Endothelial cell of umbilical vein (primary cell): ENCODE results near the gene AK5.

Source experiments
- EZH2 ChIP-seq: IDR thresholded peaks from 2 replicates; pipeline ENCODE4 v1.6.1; 2012; ENCODE audit warnings: borderline replicate concordance, low read depth, mild to moderate bottlenecking, moderate library complexity, low read length, inconsistent platforms; ENCODE audit not compliant: severe bottlenecking
- MYC ChIP-seq: IDR thresholded peaks from one replicate; pipeline ENCODE4 v1.6.1; 2011; ENCODE audit warnings: mild to moderate bottlenecking, low read depth, low read length
- POLR2A ChIP-seq: IDR thresholded peaks from 2 replicates; pipeline ENCODE4 v1.6.1; 2012; ENCODE audit warnings: low read depth, mild to moderate bottlenecking, control low read depth, low read length
- TF ChIP-seq, protein P1 (sequence below), 2 donors: IDR thresholded peaks; 1 replicate in 1 of 2; 2 replicates in 1 of 2; pipeline ENCODE4 v1.5.1; 2011; ENCODE audit warnings: low read length in 2 of 2, mild to moderate bottlenecking in 2 of 2, moderate library complexity in 2 of 2, control low read depth in 1 of 2, inconsistent platforms in 1 of 2, low read depth in 1 of 2; ENCODE audit not compliant: insufficient read depth in 1 of 2; ENCODE audit errors: extremely low read depth in 1 of 2

DNA sequence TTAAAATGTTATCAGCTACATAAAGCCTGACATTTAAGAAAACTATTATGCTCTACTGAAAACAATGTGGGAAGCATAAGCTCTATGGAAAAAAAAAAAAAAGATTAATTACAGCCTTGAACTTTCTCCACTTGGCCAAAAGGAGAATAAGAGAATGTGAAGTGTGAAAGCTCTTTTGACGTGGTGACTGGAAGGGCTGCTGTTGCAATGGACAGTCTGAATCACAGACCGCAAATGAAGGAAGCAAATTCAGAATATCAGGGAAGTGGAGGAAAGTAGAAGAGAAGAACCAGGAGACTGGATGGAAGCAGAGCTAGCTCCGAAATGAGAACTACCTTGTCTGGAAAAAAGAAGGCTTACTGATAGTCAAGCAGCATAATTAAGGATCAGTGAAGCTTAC, 106.8 kb downstream of the AK5 start:
- TF ChIP-seq, protein P1, sequence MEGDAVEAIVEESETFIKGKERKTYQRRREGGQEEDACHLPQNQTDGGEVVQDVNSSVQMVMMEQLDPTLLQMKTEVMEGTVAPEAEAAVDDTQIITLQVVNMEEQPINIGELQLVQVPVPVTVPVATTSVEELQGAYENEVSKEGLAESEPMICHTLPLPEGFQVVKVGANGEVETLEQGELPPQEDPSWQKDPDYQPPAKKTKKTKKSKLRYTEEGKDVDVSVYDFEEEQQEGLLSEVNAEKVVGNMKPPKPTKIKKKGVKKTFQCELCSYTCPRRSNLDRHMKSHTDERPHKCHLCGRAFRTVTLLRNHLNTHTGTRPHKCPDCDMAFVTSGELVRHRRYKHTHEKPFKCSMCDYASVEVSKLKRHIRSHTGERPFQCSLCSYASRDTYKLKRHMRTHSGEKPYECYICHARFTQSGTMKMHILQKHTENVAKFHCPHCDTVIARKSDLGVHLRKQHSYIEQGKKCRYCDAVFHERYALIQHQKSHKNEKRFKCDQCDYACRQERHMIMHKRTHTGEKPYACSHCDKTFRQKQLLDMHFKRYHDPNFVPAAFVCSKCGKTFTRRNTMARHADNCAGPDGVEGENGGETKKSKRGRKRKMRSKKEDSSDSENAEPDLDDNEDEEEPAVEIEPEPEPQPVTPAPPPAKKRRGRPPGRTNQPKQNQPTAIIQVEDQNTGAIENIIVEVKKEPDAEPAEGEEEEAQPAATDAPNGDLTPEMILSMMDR (IDR thresholded peaks at IDR 0.05; ENCODE audit: extremely low read depth in 1 of 2, insufficient read depth in 1 of 2, low read depth in 1 of 2, low read length in 2 of 2), result no peak
- no peak for TF ChIP-seq EZH2
- no peak for TF ChIP-seq MYC
- TF ChIP-seq POLR2A, result no peak
